H1 (cell line): ENCODE data around the gene GPN2. TPM values are rescaled to one million over a fixed set of nuclear protein-coding genes. Genes with fewer than 3 reads are reported as not detected.

Experiments used
- BCL11A ChIP-seq, 2 experiments: IDR thresholded peaks; one replicate each; pipeline ENCODE4 v1.6.1; 2011; ENCODE audit warnings: low read depth in 2 of 2, low read length in 2 of 2, mild to moderate bottlenecking in 2 of 2
- CHD7 ChIP-seq: fragments of 300-600 bp; sonication (generic); IDR thresholded peaks from 2 replicates; pipeline ENCODE4 v1.7.1; 2012; ENCODE audit warnings: low read length, moderate library complexity, mild to moderate bottlenecking, inconsistent platforms; ENCODE audit not compliant: insufficient replicate concordance
- CREB1 ChIP-seq: IDR thresholded peaks from 2 replicates; pipeline ENCODE4 v1.6.1; 2012; ENCODE audit warnings: inconsistent platforms
- EGR1 ChIP-seq: IDR thresholded peaks from 2 replicates; pipeline ENCODE4 v1.6.1; 2011; ENCODE audit warnings: low read depth, low read length, borderline replicate concordance
- JUN ChIP-seq: IDR thresholded peaks from 2 replicates; pipeline ENCODE4 v1.6.1; 2011; ENCODE audit warnings: low read depth, mild to moderate bottlenecking, improper control_type of control experiment, low read length
- NANOG ChIP-seq: IDR thresholded peaks from 2 replicates; pipeline ENCODE4 v1.6.1; 2011; ENCODE audit warnings: low read length, low read depth, mild to moderate bottlenecking, inconsistent platforms; ENCODE audit not compliant: insufficient read depth, poor library complexity, severe bottlenecking
- RNF2 ChIP-seq: fragments of 200-900, 300-1000 bp; sonication (generic); IDR thresholded peaks from 2 replicates; pipeline ENCODE4 v1.7.1; 2016; ENCODE audit warnings: borderline replicate concordance, low read depth, mild to moderate bottlenecking, antibody characterized with exemption, low read length; ENCODE audit not compliant: poor library complexity, severe bottlenecking; ENCODE audit errors: missing control alignments
- SAP30 ChIP-seq: fragments of 300-600 bp; sonication (generic); IDR thresholded peaks from 2 replicates; pipeline ENCODE4 v1.7.1; 2012; ENCODE audit warnings: low read length, moderate library complexity, mild to moderate bottlenecking, inconsistent platforms; ENCODE audit not compliant: insufficient read depth, insufficient replicate concordance
- USF2 ChIP-seq: IDR thresholded peaks from 2 replicates; pipeline ENCODE4 v1.6.1; 2011; ENCODE audit warnings: low read length, improper control_type of control experiment
- ZNF274 ChIP-seq: IDR thresholded peaks from 2 replicates; pipeline ENCODE4 v1.7.0; 2012; ENCODE audit warnings: low read length, borderline replicate concordance; ENCODE audit errors: extremely low read depth
- polyA plus RNA-seq, 7 experiments: library from polyadenylated mRNA; depleted of rRNA in 3 of 7; stranded (reverse) in 5 of 7; unstranded in 2 of 7; fragments of >200 nt in 5 of 7; fragments of 200-250 nt in 2 of 7; gene quantifications; 1 replicate in 5 of 7; 2 replicates in 1 of 7; 4 replicates in 1 of 7; pipeline versions ENCODE4 v1.2.1 to v1.2.3, GENCODE V29; 2011 to 2013; ENCODE audit warnings: missing spikeins in 2 of 7, mixed read lengths in 2 of 7
- total RNA-seq: library from RNA; stranded (reverse); fragmentation: NEBNext Ultra II Directional; extraction: Animal tissue kit (Norgen Biotek cat#: 25700); gene quantifications from 2 replicates; pipeline ENCODE4 v1.2.1, GENCODE V29; 2021

The GPN2 gene
- total and polyA plus RNA-seq, 2 of the 8 experiments (the other 6 are each of a cell fraction or from before 2014, with no cell fraction given) = 27.3 to 36.8 TPM

GRCh38 chr1:26936823-26937222 is 46.7 kb upstream of the GPN2 start (continued):
- TF ChIP-seq CHD7 (no peak), CREB1 (no peak), SAP30 (no peak), USF2 (no peak), ZNF274 (no peak), NANOG (no peak), JUN (no peak), BCL11A (IDR thresholded peaks at IDR 0.05; ENCODE audit: low read depth in 2 of 2, low read length in 2 of 2) (no peak), RNF2 (no peak), EGR1 (no peak)
